OCI-LY3 (cell line): ENCODE measurements around the gene ERF.

ENCODE experiments used
- CTCF ChIP-seq: fragments of 200-600, 300-600 bp; sonication (generic); IDR thresholded peaks from 2 replicates; pipeline ENCODE4 v1.5.1; 2014; ENCODE audit warnings: antibody characterized with exemption, low read length, low read depth
- EZH2phosphoT487 ChIP-seq: fragments of 200-600 bp; shearing (Covaris generic); IDR thresholded peaks from 2 replicates; pipeline ENCODE4 v1.6.1; 2018; ENCODE audit warnings: antibody characterized with exemption, mixed run types, low read depth

- TF ChIP-seq CTCF = no peak
- TF ChIP-seq EZH2phosphoT487 = no peak
These were observed 7.2 kb downstream of the ERF start for GRCh38 chr19:42247640-42248199.
